Uterus (tissue), 2 donors: ENCODE data around the gene SCO1.

ENCODE experiments used
- POLR2A ChIP-seq, 2 donors: fragments of 450-650 bp; IDR thresholded peaks; one replicate each; pipeline ENCODE4 v1.6.1; 2016; ENCODE audit warnings: antibody characterized with exemption in 2 of 2, mild to moderate bottlenecking in 1 of 2, moderate library complexity in 1 of 2
- TF ChIP-seq, protein P1 (sequence below), 4 experiments: fragments of 200-600 bp in 2 of 4; fragments of 450-650 bp in 2 of 4; sonication (generic) in 2 of 4; IDR thresholded peaks; one replicate each; pipeline ENCODE4 v1.5.1; 2016 to 2019; ENCODE audit warnings: antibody characterized with exemption in 4 of 4, mild to moderate bottlenecking in 2 of 4, moderate library complexity in 1 of 4

DNA sequence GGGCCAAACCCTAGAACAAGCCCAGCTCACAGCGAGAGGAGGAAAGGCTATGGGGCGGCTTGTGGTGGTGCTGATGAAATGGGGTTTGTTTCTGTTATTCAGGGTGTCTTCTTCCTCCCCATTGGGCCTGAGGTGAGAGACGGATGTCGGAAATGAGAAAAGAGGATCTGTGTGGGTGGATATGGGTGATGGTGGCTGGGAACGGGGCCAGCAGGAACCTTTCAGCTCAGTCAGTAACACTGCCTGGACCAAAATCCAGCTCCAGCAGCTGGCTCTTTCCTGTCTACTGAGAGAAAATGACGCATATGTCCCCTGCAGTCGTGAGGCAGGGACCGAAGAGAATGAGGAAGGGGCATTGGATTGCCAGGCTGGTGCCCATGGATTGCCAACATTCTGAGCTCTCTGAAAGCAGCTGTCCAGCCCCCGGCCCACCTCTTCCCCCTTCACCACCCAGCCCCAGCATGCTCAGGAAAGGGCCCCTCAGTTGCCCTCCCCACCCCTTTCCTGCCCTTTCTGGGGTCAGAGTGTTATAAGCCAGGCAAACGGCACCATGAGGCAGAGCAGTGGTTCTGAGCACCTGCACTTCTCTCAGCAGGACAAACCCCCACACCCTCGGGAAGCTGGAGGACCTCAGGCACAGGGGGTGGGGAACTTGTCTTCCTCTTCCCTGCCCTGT lies 44.2 kb downstream of the SCO1 start:
- TF ChIP-seq, protein P1, sequence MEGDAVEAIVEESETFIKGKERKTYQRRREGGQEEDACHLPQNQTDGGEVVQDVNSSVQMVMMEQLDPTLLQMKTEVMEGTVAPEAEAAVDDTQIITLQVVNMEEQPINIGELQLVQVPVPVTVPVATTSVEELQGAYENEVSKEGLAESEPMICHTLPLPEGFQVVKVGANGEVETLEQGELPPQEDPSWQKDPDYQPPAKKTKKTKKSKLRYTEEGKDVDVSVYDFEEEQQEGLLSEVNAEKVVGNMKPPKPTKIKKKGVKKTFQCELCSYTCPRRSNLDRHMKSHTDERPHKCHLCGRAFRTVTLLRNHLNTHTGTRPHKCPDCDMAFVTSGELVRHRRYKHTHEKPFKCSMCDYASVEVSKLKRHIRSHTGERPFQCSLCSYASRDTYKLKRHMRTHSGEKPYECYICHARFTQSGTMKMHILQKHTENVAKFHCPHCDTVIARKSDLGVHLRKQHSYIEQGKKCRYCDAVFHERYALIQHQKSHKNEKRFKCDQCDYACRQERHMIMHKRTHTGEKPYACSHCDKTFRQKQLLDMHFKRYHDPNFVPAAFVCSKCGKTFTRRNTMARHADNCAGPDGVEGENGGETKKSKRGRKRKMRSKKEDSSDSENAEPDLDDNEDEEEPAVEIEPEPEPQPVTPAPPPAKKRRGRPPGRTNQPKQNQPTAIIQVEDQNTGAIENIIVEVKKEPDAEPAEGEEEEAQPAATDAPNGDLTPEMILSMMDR (IDR thresholded peaks at IDR 0.05), result no peak
- TF ChIP-seq POLR2A (IDR thresholded peaks at IDR 0.05), result no peak
